CD14-positive monocyte (primary cell): ENCODE data around the gene PRSS16. TPM values are rescaled to one million over a fixed set of nuclear protein-coding genes. Genes with fewer than 3 reads are reported as not detected.

Source experiments
- DNase-seq, 3 donors: peaks; one replicate each; pipeline ENCODE4 v3.0.0-alpha.2; 2011 to 2022
- H2AFZ ChIP-seq: 2 replicates; pipeline ENCODE4 v1.6.0; 2012; ENCODE audit warnings: mild to moderate bottlenecking, low read depth, low read length, inconsistent platforms; ENCODE audit not compliant: insufficient read depth, poor library complexity, severe bottlenecking
- H3K27ac ChIP-seq, 2 donors: 1 replicate in 1 of 2; 2 replicates in 1 of 2; pipeline ENCODE4 v1.5.1; 2012 to 2013; ENCODE audit warnings: low read length in 2 of 2, control low read depth in 1 of 2, inconsistent platforms in 1 of 2, low read depth in 1 of 2, mild to moderate bottlenecking in 1 of 2
- H3K27me3 ChIP-seq, 2 donors: one replicate each; pipeline versions ENCODE4 v1.6.0 to v1.6.1; 2011 to 2013; ENCODE audit warnings: low read length in 2 of 2; ENCODE audit not compliant: control insufficient read depth in 2 of 2, insufficient read depth in 2 of 2
- H3K36me3 ChIP-seq, 2 donors: replicated peaks in 1 of 2; 1 replicate in 1 of 2; 2 replicates in 1 of 2; pipeline versions ENCODE4 v1.5.1 to v1.6.1; 2012 to 2013; ENCODE audit warnings: low read length in 2 of 2, control low read depth in 1 of 2, inconsistent platforms in 1 of 2, mild to moderate bottlenecking in 1 of 2; ENCODE audit not compliant: insufficient read depth in 2 of 2, control insufficient read depth in 1 of 2
- H3K4me1 ChIP-seq, 2 donors: 1 replicate in 1 of 2; 2 replicates in 1 of 2; pipeline versions ENCODE4 v1.5.1 to v1.6.1; 2012 to 2013; ENCODE audit warnings: low read length in 2 of 2, control low read depth in 1 of 2, inconsistent platforms in 1 of 2, mild to moderate bottlenecking in 1 of 2, moderate library complexity in 1 of 2; ENCODE audit not compliant: insufficient read depth in 2 of 2, control insufficient read depth in 1 of 2
- H3K4me2 ChIP-seq: replicated peaks from 2 replicates; pipeline ENCODE3; 2012; ENCODE audit warnings: low read length, moderate library complexity, mild to moderate bottlenecking; ENCODE audit not compliant: poor library complexity, severe bottlenecking; ENCODE audit errors: extremely low read depth
- H3K4me3 ChIP-seq, 3 experiments: fragments of 200-600 bp in 1 of 3; sonication (generic) in 1 of 3; replicated peaks in 1 of 3; 1 replicate in 2 of 3; 2 replicates in 1 of 3; pipeline ENCODE4 v1.5.1; 2011 to 2013; ENCODE audit warnings: low read length in 3 of 3, mild to moderate bottlenecking in 3 of 3, control low read depth in 2 of 3, low read depth in 2 of 3, inconsistent platforms in 1 of 3, moderate library complexity in 1 of 3
- H3K79me2 ChIP-seq: 2 replicates; pipeline ENCODE4 v1.6.0; 2012; ENCODE audit warnings: mild to moderate bottlenecking, control low read depth, inconsistent platforms, low read length, moderate library complexity; ENCODE audit not compliant: insufficient read depth
- H3K9ac ChIP-seq: 2 replicates; pipeline ENCODE4 v1.6.0; 2017; ENCODE audit warnings: low read length, mild to moderate bottlenecking; ENCODE audit not compliant: insufficient read depth, poor library complexity, severe bottlenecking
- H3K9me3 ChIP-seq, 2 donors: replicated peaks in 1 of 2; 1 replicate in 1 of 2; 2 replicates in 1 of 2; pipeline versions ENCODE4 v1.5.1 to v1.6.1; 2012 to 2013; ENCODE audit warnings: low read length in 2 of 2, control low read depth in 1 of 2; ENCODE audit not compliant: control insufficient read depth in 1 of 2, insufficient read depth in 1 of 2
- H4K20me1 ChIP-seq: 2 replicates; pipeline ENCODE4 v1.6.0; 2012; ENCODE audit warnings: mild to moderate bottlenecking, low read length, control low read depth, moderate library complexity; ENCODE audit not compliant: insufficient read depth
- H3K27ac Mint-ChIP-seq, 7 donors: one replicate each; pipeline ENCODE4 v1.8.0; 2020; ENCODE audit warnings: mild to moderate bottlenecking in 7 of 7, mixed read lengths in 7 of 7, moderate library complexity in 6 of 7, inconsistent platforms in 2 of 7
- H3K27me3 Mint-ChIP-seq, 3 donors: one replicate each; pipeline ENCODE4 v1.8.0; 2021 to 2022; ENCODE audit warnings: low read depth in 3 of 3, mild to moderate bottlenecking in 3 of 3, mixed read lengths in 3 of 3, moderate library complexity in 3 of 3, inconsistent platforms in 1 of 3
- H3K36me3 Mint-ChIP-seq, 2 donors: one replicate each; pipeline ENCODE4 v1.8.0; 2020; ENCODE audit warnings: mixed read lengths in 2 of 2, inconsistent platforms in 1 of 2, mild to moderate bottlenecking in 1 of 2
- H3K4me1 Mint-ChIP-seq: one replicate; pipeline ENCODE4 v1.8.0; 2020; ENCODE audit warnings: mild to moderate bottlenecking, mixed read lengths
- H3K4me3 Mint-ChIP-seq, 2 donors: one replicate each; pipeline ENCODE4 v1.8.0; 2020; ENCODE audit warnings: mild to moderate bottlenecking in 2 of 2, mixed read lengths in 2 of 2, moderate library complexity in 1 of 2
- H3K9me3 Mint-ChIP-seq, 7 donors: one replicate each; pipeline ENCODE4 v1.8.0; 2020 to 2022; ENCODE audit warnings: mixed read lengths in 7 of 7, mild to moderate bottlenecking in 6 of 7, moderate library complexity in 6 of 7, inconsistent platforms in 2 of 7
- CTCF ChIP-seq: fragments of 200-600 bp; IDR thresholded peaks from one replicate; pipeline ENCODE4 v1.8.0; 2022; ENCODE audit warnings: antibody characterized with exemption, mild to moderate bottlenecking
- WGBS: methylation state at CpG from one replicate; pipeline ENCODE4 v1.1.5; 2013; ENCODE audit warnings: missing lambda C conversion rate; ENCODE audit not compliant: insufficient coverage; 5-methylcytosine and 5-hydroxymethylcytosine counted together
- intact Hi-C, 2 donors: fragments of 100-400 bp; cut with micrococcal nuclease; formaldehyde crosslinking; loops; one replicate each; pipeline versions ENCODE4 v1.15.0 to v1.15.1; 2023
- polyA plus RNA-seq, 3 donors: library from polyadenylated mRNA; depleted of rRNA in 1 of 3; unstranded in 2 of 3; stranded (reverse) in 1 of 3; fragments of 300-500 nt in 2 of 3; fragments of >200 nt in 1 of 3; fragmentation: Illumina TruSeq in 2 of 3; gene quantifications; 1 replicate in 2 of 3; 2 replicates in 1 of 3; pipeline ENCODE4 v1.2.3, GENCODE V29; 2012 to 2021

PRSS16 gene
- polyA plus RNA-seq, 3 donors = not detected

GRCh38 chr6:27224729-27225128 lies 22.8 kb upstream of the PRSS16 start:
- no peak for TF ChIP-seq CTCF
- H3K27me3 ChIP-seq = peaks cover 8 to 24% of the 10 kb centered on the region in 2 donors
- peaks cover 2 to 18% (median 9%) of the 10 kb centered on the region in 7 donors for H3K9me3 Mint-ChIP-seq
- no peaks in the 10 kb centered on the region for H3K4me1 ChIP-seq
- WGBS = no CpG with 5 or more reads among the region's 4 CpGs
- no peaks in the 10 kb centered on the region for H3K36me3 ChIP-seq
- intact Hi-C loops = no loop called here
- H3K27ac ChIP-seq = no peak overlapping the region
- H3K4me2 ChIP-seq = no peak overlapping the region
- H3K36me3 Mint-ChIP-seq = no peaks in the 10 kb centered on the region
- DNase-seq = no peak
- H3K27ac Mint-ChIP-seq = no peak overlapping the region
- H3K4me1 Mint-ChIP-seq = no peaks in the 10 kb centered on the region
- no peak overlapping the region for H3K9ac ChIP-seq
- H3K79me2 ChIP-seq = no peaks in the 10 kb centered on the region
- H2AFZ ChIP-seq = no peak overlapping the region
- peaks cover 0 to 7% of the 10 kb centered on the region in 2 donors for H3K9me3 ChIP-seq
- H3K4me3 ChIP-seq = no peak overlapping the region
- no peaks in the 10 kb centered on the region for H4K20me1 ChIP-seq
- no peak overlapping the region for H3K4me3 Mint-ChIP-seq
- peaks cover 34 to 53% (median 47%) of the 10 kb centered on the region in 3 donors for H3K27me3 Mint-ChIP-seq

DNA sequence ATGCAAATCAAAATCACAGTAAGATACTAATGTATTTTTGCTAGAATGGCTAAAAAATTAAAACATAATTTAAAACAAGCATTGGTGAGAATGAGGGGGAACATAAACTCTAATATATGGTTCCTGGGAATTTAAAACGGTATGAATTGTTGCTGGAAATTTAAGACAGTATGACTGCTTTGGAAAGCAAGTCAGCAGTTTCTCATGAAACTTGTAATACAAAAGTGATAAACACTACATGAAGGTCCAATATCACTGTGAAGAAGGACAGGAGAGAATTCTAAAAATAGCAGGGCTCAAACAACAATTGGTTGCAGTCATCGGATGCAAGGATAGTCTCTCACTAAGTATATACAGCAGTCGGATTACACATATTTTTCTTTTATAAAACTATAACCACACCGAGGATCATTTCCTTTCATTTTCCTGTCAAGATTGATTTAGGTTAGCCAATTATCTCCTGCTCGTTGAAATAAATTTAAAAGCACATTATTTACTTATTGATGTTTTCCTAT lies 18.5 kb upstream of the PRSS16 start:
- no peak overlapping the region for H3K4me3 ChIP-seq
- H3K27me3 Mint-ChIP-seq = peaks cover 57 to 66% (median 65%) of the 10 kb centered on the region in 3 donors
- intact Hi-C loops = no loop called here
- no peaks in the 10 kb centered on the region for H3K36me3 Mint-ChIP-seq
- H3K4me2 ChIP-seq = no peak overlapping the region
- H3K79me2 ChIP-seq = no peaks in the 10 kb centered on the region
- no peak for TF ChIP-seq CTCF
- H3K27ac Mint-ChIP-seq = no peak overlapping the region
- no peaks in the 10 kb centered on the region for H4K20me1 ChIP-seq
- peak overlapping the region in 1 of 2 donors; percentile 62 for H3K4me3 Mint-ChIP-seq
- H3K4me1 ChIP-seq = no peaks in the 10 kb centered on the region
- no peak for DNase-seq
- H3K27ac ChIP-seq = no peak overlapping the region
- H2AFZ ChIP-seq = no peak overlapping the region
- H3K36me3 ChIP-seq = no peaks in the 10 kb centered on the region
- WGBS = 78% methylated on average over 2 of the region's 5 CpGs
- H3K9ac ChIP-seq = no peak overlapping the region
- no peaks in the 10 kb centered on the region for H3K4me1 Mint-ChIP-seq
- peaks cover 0 to 29% of the 10 kb centered on the region in 2 donors for H3K9me3 ChIP-seq
- H3K9me3 Mint-ChIP-seq = peaks cover 2 to 35% (median 23%) of the 10 kb centered on the region in 7 donors
- H3K27me3 ChIP-seq = peaks cover 26 to 57% of the 10 kb centered on the region in 2 donors
